Hippocampal formation (tissue), 2 donors: ENCODE results near the gene ERMAP.
"Not testable (repeated sequence)": the region's sequence is repeated elsewhere in the genome, so short reads cannot be mapped to it uniquely, and the experiment has no call there.

Experiments
- DNase-seq, 2 donors: peaks; one replicate each; lab custom pipeline; 2025; lab: John Stamatoyannopoulos, UW

Gene ERMAP

DNA sequence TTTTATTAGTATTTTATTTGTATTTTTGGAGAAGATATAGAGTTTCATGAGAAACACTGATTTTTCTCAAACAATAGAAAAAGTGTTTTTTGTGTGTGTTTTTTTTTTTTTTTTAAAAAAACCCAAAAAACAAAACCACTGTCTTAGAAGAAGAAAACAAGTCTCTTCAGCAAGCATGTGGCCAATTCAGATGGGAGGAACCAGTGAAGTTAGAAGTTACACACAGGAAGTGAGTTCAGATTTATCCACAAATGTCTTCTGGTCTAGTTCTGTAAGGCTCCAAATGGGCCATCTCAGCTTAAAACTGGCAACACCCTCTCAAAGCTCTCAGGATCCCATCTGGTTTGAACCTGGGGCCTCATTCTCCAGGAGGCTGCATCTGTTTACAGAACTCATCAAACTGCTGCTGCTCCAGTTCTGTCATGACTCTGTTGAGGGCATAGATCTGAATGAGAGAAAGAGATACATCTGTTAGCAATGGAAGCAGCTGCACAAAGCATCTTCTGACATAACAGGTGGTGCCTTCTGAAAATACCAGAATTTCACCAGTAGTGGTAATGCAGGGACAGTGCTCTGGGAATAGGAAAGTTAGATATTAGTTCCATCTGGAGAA lies 9.8 kb upstream of the ERMAP start:
- DNase-seq = no peak

DNA sequence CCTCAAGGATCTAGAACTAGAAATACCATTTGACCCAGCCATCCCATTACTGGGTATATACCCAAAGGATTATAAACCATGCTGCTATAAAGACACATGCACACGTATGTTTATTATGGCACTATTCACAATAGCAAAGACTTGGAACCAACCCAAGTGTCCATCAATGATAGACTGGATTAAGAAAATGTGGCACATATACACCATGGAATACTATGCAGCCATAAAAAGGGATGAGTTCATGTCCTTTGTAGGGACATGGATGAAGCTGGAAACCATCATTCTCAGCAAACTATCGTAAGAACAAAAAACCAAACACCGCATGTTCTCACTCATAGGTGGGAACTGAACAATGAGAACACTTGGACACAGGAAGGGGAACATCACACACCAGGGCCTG lies 2.1 kb upstream of the ERMAP start:
- not testable (repeated sequence) for DNase-seq

DNA sequence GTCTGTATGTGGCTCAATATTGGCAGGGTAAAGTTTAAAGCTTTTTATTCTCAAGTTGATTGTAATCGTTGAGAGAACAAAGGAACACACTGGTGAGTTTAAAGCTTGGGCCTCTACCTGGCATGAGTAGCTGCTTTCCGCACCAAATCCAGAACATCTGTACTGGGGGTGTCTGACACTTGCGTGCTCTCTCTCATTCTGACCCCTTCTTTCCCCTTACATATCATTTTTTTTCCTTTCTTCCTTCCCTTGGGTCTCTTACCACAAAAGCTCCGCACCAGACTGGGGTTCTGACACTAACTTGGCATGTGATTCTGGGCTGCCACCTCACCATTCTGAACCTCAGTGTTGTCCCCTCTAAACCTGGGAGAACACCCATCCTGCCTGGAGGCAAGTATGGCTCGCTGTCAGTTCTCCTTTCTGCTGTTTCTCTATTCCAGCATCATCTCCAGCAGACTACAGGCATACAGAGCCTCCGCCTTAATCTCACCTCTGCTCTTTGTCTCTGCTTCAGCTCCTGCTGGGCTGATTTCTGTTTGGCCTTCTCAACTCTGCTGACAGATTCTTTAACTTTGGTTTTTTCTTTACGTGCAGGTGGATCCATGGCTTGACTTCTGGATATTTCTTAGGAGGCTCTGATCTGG lies 859 bp upstream of the ERMAP start:
- DNase-seq = no peak

DNA sequence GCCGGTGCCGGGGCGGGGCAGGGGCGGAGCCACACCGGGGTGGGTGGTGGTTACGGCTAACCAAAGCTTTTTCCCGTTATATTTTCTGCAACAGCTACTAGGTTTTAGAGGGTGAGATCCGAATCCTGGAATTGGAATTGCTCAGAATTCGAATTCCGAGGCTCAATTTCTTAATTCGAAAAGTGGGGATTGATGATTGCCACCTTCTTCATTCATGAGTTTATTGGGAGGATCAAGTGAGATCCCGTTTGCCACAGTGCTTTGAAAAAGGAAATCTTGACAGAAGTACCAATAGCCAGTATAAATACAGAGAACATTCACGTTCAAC lies 482 bp downstream of the ERMAP start:
- no peak for DNase-seq

DNA sequence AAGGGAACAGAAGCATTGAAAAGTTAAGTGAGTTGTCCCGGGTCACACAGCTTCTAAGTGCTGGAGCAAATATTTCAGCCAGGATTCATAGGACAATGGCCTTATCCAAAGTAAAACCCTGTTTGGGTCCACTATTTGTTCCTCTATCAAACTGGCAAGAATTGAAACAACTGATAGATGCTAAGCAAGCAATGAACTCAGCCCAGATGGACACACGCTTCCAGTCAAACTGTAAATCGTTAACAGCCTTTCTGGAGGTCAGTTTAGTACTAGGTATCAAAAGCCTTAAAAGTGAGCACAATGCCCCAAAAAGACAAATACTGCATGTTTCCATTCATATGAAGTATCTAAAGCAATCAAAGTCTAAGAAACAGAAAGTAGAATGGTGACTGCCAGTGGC lies 1.1 kb downstream of the ERMAP start:
- DNase-seq = no peak

DNA sequence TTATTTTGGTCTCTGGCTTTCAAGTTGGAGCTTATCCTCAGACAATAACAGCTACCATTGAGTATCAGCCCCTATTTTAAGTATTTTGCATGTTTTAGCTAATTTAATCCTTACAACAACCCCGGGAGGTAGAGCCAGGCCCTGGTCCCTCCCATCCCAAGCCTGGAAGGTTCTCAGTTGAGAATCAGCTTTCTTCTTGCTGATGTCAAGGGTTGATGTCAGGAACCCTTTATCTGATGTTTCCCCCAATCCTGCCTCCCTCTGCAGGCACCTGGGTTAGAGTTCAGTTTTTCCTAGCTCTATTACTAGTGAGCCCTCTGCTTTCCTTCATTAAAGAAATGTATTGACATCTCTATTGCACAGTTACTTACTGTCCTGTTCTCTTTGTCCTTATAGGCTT lies 3.9 kb downstream of the ERMAP start:
- DNase-seq = no peak

DNA sequence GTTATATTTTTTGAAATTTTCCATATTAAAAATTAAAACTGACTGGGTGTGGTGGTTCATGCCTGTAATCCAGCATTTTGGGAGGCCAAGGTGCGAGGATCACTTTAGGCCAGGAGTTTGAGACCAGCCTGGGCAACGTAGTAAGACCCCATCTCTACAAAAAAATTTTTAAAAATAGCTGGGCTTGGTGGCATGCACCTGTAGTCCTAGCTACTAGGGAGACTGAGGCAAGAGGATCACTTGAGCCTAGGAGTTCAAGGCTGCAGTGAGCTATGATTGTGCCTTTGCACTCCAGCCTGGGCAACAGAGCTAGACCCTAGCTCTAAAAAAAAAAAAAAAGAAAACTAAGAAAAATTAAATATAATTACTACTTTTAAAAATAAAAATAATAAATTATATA lies 4.8 kb downstream of the ERMAP start:
- no peak for DNase-seq

DNA sequence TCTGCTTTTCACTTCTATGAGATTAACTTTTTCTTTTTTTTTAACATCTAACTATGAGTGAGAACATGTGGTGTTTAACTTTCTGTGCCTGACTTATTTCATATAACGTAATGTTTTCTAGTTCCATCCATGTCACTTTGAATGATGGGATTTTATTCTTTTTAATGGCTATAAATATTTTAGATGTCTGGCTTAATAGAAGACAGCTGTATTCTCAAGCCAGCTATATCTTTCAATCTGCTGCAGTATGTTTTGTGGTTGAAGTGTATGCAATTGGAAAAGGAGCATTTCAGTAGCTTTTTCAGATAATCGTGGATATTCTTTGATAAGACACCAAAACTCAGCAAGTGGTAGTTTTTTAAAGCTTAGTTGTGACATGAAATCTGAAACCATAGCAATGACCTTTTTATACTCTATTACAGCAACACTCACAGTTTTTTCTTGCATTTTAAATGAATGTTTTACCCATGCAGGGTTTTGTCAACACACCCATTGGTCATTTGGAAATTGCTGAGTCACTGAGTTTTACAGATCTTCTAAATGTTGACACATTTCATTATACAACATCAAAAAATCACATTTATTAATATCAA lies 6.0 kb downstream of the ERMAP start:
- no peak for DNase-seq

DNA sequence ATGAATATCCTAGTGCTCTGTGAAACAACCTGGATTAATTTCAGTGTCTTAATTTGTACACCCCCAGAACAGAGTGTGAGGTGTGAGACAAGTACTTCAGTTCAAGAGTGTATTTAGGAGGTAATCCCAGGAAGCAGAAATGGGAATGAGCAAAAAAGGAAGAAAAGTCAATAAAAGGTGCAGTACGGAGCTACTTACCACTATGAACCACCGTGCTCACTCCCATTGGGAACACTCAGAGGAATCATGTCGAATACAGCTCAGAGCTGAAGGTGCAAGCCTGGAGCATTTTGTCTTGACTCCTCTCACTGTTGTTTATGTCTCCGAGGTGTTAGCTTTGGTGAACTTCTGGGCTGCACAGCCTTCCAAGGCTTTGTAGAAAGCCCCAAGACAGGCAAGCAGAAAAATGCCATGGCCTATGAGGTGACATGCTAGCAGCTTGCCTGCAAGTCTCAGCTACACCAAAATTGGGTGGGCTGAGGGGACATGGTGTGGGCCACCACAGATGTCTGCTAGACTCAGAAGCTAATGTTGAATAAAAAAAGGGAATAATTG lies 7.6 kb downstream of the ERMAP start:
- no peak for DNase-seq

DNA sequence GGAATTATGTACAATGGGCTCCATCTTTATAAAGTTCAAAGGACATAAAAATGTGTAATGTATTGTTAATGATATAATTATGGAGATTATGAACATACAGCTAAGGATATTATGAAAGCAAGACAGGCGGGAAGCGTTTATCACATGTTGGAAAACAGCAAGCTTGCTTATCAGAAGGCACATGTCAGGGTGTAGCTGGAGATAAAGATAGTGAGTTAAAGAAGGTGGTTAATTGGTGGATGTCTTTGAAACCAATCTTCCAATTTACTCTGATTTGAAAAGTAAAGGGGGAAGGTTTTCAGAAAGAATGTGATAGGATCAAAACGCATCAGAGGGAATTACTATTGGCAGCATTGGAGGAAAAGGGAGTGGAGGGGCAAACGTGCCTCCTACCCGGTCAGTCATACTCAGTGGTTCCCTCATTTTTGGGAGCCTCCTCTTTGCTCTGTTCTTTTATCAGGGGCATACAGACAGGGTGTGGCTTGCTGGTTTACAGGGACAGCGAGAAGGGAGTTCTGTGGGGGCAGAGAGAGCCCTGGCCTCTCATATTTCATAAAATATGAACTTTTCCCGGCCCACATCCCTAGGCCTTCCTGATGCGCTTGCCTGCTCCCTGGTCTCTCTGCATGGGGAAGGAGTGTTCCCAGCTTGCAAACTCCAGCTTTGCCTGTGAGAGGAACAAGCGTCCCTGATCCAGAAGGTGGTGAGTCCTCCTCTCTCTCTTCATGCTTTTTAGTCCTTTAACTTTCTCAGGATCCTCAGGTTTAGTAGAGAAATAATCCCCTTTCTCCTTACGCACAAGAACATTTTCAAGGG lies 8.3 kb downstream of the ERMAP start:
- no peak for DNase-seq

DNA sequence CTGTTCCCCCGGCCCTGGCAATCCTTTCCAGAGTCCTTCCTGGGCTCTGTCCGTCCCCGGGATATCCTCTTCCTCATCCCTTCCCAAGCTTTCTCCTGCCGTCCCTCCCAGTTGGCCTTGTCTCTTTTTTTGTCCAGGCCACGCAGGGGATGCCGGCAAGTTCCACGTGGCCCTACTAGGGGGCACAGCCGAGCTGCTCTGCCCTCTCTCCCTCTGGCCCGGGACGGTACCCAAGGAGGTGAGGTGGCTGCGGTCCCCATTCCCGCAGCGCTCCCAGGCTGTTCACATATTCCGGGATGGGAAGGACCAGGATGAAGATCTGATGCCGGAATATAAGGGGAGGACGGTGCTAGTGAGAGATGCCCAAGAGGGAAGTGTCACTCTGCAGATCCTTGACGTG lies 13.7 kb downstream of the ERMAP start:
- DNase-seq = no peak

DNA sequence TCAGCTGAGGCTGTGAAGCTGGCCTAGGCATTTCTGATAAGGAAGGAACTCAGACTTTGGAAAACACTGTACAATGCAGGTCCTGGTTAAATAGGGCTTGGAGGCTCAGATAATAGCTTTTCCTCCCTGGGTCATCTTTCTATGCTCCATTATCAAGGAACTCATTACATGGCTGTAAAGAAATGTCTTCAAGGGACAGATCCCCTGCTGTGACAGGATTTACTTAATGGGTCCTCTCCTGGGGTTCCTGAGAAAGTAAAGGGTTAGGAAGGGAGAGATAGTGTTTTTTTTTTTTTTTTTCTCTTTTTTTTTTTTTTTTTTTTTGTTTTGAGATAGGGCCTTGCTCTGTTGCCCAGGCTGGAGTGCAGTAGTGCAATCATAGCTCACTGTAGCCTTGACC lies 14.4 kb downstream of the ERMAP start:
- DNase-seq = no peak

DNA sequence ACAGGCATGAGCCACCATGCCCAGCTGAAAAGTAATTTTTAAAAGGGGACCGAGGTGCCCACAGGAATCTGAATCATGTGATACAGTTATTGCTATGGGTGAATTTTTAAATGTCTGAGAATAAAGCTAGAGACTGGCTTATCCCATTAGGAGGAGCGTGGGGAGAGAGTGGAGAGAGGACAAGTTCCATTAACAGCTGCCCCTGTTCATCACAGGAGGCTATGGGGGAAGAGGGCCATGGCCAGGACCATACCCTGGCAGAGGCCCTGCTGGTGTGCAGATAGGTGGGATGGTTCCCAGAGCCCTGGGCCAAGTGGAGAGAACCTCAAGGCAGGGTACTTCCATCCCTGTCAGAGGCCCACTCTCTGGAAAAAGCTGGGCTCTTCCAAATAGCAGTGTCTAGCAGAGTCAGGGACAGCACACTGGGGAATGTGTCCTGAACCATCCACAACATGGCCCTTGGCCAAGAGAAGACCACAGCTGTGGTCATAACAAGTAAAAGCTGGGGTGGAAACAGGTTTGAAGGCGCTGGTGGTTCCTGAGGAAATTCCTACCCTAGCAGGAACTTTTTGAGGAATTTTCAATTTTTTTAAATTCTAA lies 15.8 kb downstream of the ERMAP start:
- DNase-seq = no peak

DNA sequence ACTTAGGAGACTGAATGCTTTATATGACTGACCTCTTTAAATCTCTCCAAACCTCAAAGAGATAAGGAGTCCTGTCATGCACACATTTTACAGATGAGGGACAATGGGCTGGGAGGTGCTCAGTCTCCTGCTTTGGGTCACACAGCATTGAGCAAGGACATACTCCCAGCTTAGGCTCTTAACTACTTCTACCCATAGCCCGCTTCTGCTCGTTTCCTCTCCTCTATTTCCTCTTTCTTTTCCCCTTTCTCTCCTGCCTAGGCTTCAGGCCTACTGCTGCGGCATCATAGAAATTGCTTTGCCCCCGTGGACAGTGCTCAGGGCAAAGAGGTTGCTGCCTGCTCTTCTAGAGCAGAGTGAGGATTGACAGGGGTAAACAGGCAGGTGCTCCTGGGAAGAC lies 17.1 kb downstream of the ERMAP start:
- no peak for DNase-seq

DNA sequence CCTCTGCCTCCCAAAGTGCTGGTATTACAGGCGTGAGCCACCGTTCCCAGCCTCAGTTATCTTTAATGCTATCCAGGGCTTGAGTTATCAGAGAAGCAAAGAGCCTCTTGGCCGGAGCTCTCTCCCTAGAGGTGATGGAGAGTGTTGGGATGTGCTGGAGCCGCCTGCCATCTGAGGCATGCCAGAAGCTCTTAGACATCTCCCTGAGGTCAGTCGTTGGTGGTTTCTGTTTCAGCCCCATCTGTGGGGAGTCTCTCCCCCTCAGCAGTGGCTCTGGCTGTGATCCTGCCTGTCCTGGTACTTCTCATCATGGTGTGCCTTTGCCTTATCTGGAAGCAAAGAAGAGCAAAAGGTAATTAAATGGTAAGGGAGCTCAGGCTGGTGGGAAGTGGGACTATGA lies 17.9 kb downstream of the ERMAP start:
- DNase-seq = no peak

DNA sequence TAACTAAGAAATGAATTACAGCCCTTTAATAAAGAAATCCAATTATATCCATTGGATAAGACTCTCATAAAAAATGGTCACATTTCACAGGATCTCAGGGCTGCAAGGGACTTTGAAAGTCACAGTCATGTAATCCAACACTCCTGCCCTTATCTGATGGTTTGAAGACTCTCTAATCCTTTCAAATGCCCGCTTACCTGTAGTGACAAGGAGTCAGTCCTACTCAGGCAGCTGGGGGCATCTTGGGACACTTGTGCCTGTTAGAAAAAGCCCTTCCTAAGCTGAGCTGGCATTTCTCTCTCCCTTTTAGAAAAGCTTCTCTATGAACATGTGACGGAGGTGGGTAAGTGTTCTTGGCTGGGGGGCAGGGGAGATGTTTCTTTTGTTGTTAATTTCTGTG lies 18.5 kb downstream of the ERMAP start:
- no peak for DNase-seq

DNA sequence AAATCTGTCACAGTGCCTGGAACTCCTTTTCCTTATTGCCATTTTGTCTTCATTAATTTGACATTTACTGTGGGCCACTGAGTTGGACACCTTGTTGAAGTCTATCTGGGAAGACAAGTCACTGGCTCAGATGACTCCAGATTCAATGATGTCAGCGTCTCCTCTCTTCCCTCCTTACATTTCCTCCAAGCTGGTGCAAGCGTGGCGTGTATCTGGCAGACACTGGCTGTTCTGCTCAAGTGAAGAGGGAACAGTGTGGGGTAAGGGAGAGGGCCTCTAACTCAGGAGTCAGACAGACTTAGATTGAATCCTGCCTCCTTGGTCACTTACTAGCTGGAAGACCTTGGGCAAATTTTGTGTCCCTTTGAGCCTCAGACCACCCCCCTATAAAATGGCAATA lies 20.8 kb downstream of the ERMAP start:
- peak in 1 of 2 donors; percentile 18 for DNase-seq

DNA sequence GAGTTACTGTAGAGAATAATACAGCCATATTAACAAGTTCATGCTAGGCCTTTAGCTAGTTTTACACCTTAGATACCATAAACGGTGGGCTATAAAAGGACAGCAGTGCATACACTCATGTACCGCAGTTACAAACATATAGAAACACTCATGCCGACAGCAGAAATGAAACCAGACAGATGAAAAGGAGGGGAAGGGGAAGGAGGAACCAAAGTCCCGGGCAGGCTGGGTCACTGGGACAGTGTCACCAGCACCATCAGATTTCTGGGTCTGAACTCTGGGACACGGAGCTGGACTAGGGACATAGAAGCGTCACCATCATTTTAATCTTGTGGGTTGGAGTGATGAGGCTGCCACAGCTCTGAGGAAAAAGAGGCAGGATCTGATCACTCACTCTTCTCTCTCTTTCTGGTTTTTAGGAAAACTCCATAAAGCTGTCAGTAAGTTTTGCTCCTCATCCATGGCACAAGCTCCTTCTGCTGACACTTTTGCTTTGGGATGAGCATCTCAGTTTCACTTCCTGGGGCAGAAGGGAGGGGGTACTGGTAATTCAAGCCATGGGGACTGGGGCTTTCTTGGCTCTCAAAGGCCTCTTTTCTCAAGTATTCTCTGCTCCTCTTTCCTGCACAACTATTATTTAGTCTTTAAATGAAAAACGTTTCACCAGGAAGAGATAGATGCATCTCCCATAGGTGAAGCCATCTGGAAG lies 21.7 kb downstream of the ERMAP start:
- peak in 1 of 2 donors; percentile 31 for DNase-seq

DNA sequence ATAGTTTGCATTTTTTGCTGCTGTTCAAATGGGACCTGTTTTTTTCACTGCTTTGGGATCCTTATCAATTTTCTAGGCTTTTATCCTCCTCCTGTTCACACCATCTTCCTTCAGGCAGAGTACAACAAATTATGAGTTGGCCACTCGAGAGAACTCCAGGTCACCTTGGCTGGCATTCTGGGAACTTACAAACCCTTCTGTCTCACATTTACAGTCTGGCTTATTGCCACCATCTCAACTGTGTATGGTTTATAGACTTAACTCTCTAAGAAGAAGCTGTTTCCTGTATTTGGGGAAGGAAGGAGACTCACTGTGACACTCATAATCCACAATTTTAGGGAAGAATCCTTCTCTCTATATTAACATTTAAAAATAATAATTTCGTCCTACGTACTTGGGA lies 24.1 kb downstream of the ERMAP start:
- DNase-seq = no peak

DNA sequence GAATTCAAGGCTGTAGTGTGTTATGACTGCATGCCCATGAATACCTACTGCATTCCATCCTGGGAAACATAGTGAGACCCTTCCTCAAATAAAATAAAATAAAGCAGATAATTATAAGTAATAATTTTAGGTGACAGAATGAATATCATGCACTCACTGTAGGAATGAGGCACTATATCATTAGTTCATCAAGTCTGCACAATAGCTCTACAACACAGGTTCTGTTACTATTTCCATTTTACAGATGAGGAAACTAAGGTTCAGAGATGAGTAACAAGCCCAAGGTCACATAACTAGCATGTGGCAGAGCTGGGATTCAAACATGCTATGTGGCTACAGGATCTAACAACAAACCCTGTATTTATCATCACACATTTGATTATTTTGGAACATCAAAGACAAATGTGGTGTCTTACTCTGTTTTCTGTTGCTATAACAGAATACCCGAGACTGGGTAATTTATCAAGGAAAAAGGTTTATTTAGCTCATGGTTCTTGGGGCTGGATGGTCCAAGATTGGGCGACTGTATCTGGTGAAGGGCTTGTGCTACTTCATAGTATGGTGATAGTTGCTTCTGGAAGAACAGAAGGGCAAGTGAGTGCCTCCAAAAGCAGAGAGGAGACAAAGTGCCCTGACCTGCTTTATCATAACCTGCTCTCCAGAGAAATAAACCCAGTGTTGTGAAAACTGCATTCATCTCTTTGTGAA lies 24.7 kb downstream of the ERMAP start:
- DNase-seq = no peak

DNA sequence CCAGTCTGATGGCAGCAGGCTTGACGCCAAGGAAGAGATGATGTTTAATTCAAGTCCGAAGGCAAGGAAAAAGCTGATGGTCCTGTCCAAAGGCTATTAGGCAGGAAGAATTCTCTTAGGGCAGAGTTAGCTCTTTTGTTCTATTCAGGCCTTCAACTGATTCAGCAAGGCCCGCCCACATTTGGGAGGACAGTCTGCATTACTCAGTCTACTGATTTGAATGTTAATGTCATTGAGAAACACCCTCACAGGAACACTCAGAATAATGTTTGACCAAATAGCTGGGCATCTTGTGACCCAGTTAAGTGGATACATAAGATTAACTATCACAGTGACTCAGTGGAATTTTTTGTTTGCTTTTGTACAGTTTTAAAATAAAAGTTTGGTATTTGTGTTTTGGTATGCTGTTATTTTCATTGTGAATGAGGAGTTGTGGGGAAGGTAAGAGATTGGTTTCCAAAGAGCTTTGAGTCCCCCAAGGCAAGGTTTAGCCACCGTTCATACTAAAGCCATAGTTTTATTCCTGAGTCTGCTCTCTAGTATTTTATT lies 27.7 kb downstream of the ERMAP start:
- no peak for DNase-seq
